DND-41 (cell line): ENCODE results near the gene IL4R.
A peak's percentile ranks its signal among the peaks of the same experiment; 100 is the strongest.

Experiments
- ATAC-seq: fragments of 200-7000 bp; cut with Tn5 transposase; 3 replicates; pipeline ENCODE4 v1.9.1; 2021; ENCODE audit warnings: low read depth; ENCODE audit not compliant: insufficient read depth
- DNase-seq: peaks from one replicate; pipeline ENCODE4 v3.0.0-alpha.2; 2020
- H2AFZ ChIP-seq: 2 replicates; pipeline ENCODE4 v1.6.0; 2012; ENCODE audit warnings: low read depth, low read length
- H3K27ac ChIP-seq: 2 replicates; pipeline ENCODE4 v1.5.1; 2012; ENCODE audit warnings: low read length, inconsistent platforms
- H3K27me3 ChIP-seq: fragments of 200-600 bp; sonication (generic); 2 replicates; pipeline ENCODE4 v1.6.0; 2012; ENCODE audit warnings: low read length, mild to moderate bottlenecking, inconsistent platforms; ENCODE audit not compliant: insufficient read depth, poor library complexity
- H3K36me3 ChIP-seq: 2 replicates; pipeline ENCODE4 v1.5.1; 2012; ENCODE audit warnings: low read length, inconsistent platforms; ENCODE audit not compliant: insufficient read depth
- H3K4me1 ChIP-seq: 2 replicates; pipeline ENCODE4 v1.5.1; 2012; ENCODE audit warnings: mild to moderate bottlenecking, low read length; ENCODE audit not compliant: insufficient read depth
- H3K4me2 ChIP-seq: 2 replicates; pipeline ENCODE4 v1.6.0; 2012; ENCODE audit warnings: mild to moderate bottlenecking, moderate library complexity, low read length, inconsistent platforms; ENCODE audit not compliant: insufficient read depth
- H3K4me3 ChIP-seq, 2 experiments: fragments of 200-600 bp in 1 of 2; shearing (Covaris generic) in 1 of 2; 2 replicates each; pipeline ENCODE4 v1.5.1; 2012 to 2016; ENCODE audit warnings: inconsistent platforms in 2 of 2, low read length in 2 of 2, mild to moderate bottlenecking in 2 of 2, low read depth in 1 of 2, moderate library complexity in 1 of 2
- H3K79me2 ChIP-seq: 2 replicates; pipeline ENCODE4 v1.6.0; 2012; ENCODE audit warnings: low read length, inconsistent platforms; ENCODE audit not compliant: insufficient read depth
- H3K9ac ChIP-seq: 2 replicates; pipeline ENCODE4 v1.6.0; 2012; ENCODE audit warnings: low read depth, mild to moderate bottlenecking, inconsistent platforms, low read length, moderate library complexity
- H3K9me3 ChIP-seq: 2 replicates; pipeline ENCODE4 v1.5.1; 2012; ENCODE audit warnings: low read length, moderate library complexity, mild to moderate bottlenecking, inconsistent platforms; ENCODE audit not compliant: insufficient read depth, severe bottlenecking
- H4K20me1 ChIP-seq: 2 replicates; pipeline ENCODE4 v1.6.0; 2012; ENCODE audit warnings: low read length; ENCODE audit not compliant: insufficient read depth
- CTCF ChIP-seq: IDR thresholded peaks from 2 replicates; pipeline ENCODE4 v1.5.1; 2012; ENCODE audit warnings: borderline replicate concordance, low read length, moderate library complexity, mild to moderate bottlenecking; ENCODE audit not compliant: poor library complexity, severe bottlenecking; ENCODE audit errors: extremely low read depth
- EZH2 ChIP-seq: IDR thresholded peaks from 3 replicates; pipeline ENCODE4 v1.6.1; 2012; ENCODE audit warnings: borderline replicate concordance, low read depth, mild to moderate bottlenecking, moderate library complexity, low read length, inconsistent platforms; ENCODE audit not compliant: severe bottlenecking

IL4R gene

GRCh38 chr16:27317738-27318391 is 4.1 kb downstream of the IL4R start:
- H3K79me2 ChIP-seq = peaks cover 87% of the 10 kb centered on the region
- no peak overlapping the region for H2AFZ ChIP-seq
- no peaks in the 10 kb centered on the region for H3K27me3 ChIP-seq
- ATAC-seq = no peak
- no peak overlapping the region for H3K4me3 ChIP-seq
- no peaks in the 10 kb centered on the region for H3K9me3 ChIP-seq
- peaks cover 32% of the 10 kb centered on the region for H4K20me1 ChIP-seq
- TF ChIP-seq CTCF (no peak), EZH2 (no peak)
- peaks cover 7% of the 10 kb centered on the region; the same call in 1 of the 2 replicates for H3K36me3 ChIP-seq
- peaks cover 56% of the 10 kb centered on the region for H3K4me1 ChIP-seq
- DNase-seq = no peak
- H3K4me2 ChIP-seq = peak overlapping the region; percentile 96; the same call in 1 of the 2 replicates
- no peak overlapping the region; the same call in 1 of the 2 replicates for H3K9ac ChIP-seq
- peak overlapping the region; percentile 51; the same call in 1 of the 2 replicates for H3K27ac ChIP-seq

GRCh38 chr16:27318392-27319256 is 4.8 kb downstream of the IL4R start:
- TF ChIP-seq EZH2 = no peak
- no peak for TF ChIP-seq CTCF
- Histone ChIP-seq H4K20me1 (peaks cover 34% of the 10 kb centered on the region), H3K9ac (no peak overlapping the region; the same call in 1 of the 2 replicates), H3K9me3 (no peaks in the 10 kb centered on the region), H2AFZ (no peak overlapping the region), H3K27ac (peak overlapping the region; percentile 51), H3K79me2 (peaks cover 95% of the 10 kb centered on the region), H3K4me3 (no peak overlapping the region), H3K36me3 (peaks cover 7% of the 10 kb centered on the region; the same call in 1 of the 2 replicates), H3K4me1 (peaks cover 50% of the 10 kb centered on the region), H3K27me3 (no peaks in the 10 kb centered on the region), H3K4me2 (peak overlapping the region; percentile 23)
- ATAC-seq = peak; percentile 53
- peak; percentile 69 for DNase-seq

GRCh38 chr16:27319257-27319965 is 5.6 kb downstream of the IL4R start:
- Histone ChIP-seq H3K4me1 (peaks cover 46% of the 10 kb centered on the region), H3K4me2 (no peak overlapping the region), H3K27ac (peak overlapping the region; percentile 44), H4K20me1 (peaks cover 34% of the 10 kb centered on the region), H3K27me3 (no peaks in the 10 kb centered on the region), H3K9ac (no peak overlapping the region), H3K36me3 (peaks cover 7% of the 10 kb centered on the region; the same call in 1 of the 2 replicates), H2AFZ (no peak overlapping the region), H3K4me3 (no peak overlapping the region), H3K9me3 (no peaks in the 10 kb centered on the region), H3K79me2 (peaks cover 96% of the 10 kb centered on the region)
- DNase-seq = no peak
- TF ChIP-seq EZH2 = no peak
- no peak for TF ChIP-seq CTCF
- ATAC-seq = no peak
